DMS 273 (cell line): Measurements from ENCODE around the gene MRPL36.
A peak's percentile ranks its signal among the peaks of the same experiment; 100 is the strongest.

Experiments
- DNase-seq: peaks from one replicate; lab custom pipeline; 2025; ENCODE audit not compliant: unreplicated experiment; lab: John Stamatoyannopoulos, UW

The MRPL36 gene

DNA sequence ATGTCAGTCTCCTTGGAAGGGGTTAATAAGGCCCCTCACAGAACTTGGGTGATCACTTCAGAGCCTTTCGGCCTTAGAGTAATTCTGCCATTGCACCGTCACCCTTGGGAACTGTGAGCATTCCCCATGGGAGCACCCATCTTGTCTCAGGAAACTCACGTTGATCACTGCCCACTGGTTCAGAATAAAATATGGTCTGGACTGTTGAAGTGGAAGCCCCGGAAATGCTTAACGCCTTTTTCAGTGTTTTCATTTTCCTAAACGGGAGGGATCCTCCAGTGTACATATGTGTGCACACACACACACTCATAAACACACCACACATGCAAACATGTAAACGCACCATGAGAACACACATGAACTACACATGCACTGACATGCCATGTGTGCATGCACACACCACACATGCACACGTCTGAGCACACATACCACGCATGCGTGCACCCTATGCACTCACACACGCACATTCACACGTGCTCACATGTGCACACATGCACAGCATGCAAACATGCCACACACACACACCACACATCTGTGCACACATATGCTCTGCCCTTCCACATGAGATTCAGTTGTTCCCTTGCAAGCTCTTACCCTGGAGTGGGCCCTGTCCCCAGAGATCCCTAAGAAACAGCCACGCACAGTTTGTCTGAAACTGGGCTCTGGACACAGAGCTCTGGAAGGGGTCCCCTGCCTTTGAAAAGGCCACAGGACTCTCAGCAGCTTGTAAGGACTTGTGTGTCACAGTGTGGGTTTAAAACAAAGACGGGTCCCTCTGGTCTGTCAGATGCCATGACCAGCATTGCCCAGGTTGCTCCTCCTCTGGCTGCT is 17.0 kb downstream of the MRPL36 start:
- no peak for DNase-seq

DNA sequence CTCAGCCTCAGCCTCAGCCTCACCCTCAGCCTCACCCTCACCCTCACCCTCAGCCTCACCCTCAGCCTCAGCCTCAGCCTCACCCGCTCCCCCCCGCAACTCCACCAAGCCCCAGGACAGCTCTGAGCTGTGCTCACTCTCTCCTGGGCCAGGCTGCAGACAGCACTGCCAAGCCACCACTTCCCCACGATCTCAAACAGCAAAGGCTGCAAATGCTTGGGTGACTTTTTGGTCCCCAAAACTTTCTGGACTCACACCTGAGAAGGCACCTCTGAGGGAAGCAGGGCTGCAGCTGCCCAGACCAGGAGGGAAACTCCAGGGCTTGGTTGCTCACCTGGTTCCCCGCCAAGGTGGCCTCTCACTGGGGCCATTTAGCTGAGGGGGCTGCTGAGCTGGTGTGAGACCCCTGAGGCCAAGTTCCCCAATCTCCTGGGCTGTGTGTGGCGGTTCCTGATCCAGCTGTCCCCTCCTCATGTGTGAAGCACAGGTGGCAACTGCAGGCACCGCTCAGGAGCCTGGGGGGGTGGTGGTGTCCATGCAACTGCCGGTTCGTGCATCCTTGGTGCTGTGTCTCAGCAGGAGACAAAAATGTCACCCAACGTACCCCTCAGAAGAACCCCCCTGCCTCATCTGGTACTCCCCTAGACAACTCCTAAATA is 17.8 kb downstream of the MRPL36 start:
- no peak for DNase-seq

DNA sequence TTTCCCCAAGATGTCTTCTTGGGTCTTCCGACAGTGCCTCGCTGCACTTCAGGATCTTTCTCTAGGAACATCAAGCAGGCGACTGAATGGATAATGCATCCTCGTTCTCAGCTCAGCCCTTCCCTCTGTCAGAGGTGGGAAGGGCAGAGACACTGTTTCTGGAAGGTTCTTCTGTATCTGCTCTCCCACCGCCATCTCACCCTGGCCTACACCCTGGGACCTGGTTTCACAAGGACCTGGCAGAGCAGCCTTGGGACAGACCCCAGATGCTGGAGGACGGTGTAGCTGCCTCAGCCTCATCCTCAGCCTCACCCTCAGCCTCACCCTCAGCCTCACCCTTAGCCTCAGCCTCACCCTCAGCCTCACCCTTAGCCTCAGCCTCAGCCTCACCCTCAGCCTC is 18.5 kb downstream of the MRPL36 start:
- no peak for DNase-seq

DNA sequence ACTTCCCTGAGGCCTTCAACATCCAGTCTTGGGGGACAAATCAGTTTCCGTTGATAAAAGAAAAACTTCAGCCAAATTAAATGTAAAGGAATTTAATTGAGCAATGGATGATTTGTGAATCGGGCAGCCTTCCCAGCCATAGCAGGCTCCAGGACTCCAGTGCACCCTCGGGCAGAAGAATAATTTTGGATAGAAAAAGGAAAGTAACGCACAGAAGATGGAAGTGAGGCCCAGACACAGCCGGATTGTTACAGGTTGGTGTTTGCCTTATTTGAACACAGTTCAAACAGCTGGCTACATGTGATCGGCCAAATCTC is 19.1 kb downstream of the MRPL36 start:
- DNase-seq, result no peak

DNA sequence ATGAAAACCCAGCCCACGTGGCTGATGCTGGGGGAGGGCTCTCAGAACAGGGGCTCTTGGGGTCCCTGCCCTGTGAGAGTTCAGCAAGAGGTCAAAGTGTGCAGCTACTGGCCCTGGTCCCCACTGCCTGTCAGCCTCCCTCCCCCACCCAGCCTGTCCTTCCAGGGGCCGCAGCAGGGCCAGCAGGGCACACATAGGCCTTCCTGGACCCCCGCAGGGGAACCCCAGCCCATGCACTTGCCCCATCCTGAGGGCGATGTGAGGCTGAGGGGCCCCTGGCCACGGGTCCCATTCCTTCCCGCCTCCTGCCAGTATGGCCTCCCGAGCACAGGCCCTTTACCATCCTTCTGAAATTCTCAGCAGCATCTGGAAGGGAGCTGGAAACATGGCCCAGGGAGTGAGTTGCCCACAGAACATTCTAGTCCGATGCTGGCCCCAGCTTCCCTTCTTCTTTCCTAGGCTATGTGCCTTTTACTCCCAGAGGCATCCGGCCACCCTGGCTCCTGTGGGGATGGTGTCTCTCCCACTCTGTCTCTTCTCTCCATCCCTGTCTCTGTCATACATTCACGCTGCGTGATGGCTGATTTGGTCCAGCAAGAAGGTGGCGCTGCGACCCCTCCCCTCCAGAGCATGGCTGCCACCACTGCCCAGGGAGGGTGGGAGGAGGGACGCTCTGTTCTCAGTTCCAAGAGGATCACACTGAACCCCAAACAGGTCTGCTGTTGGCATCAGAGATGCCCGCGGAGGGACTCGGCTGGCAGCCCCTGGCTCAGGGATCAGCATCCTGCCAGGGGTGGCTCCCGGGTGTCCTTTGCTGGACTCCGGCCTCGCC is 19.6 kb downstream of the MRPL36 start:
- no peak for DNase-seq

- DNase-seq, result no peak
Measured at GRCh38 chr5:1779021-1779680, 20.5 kb downstream of the MRPL36 start.

DNA sequence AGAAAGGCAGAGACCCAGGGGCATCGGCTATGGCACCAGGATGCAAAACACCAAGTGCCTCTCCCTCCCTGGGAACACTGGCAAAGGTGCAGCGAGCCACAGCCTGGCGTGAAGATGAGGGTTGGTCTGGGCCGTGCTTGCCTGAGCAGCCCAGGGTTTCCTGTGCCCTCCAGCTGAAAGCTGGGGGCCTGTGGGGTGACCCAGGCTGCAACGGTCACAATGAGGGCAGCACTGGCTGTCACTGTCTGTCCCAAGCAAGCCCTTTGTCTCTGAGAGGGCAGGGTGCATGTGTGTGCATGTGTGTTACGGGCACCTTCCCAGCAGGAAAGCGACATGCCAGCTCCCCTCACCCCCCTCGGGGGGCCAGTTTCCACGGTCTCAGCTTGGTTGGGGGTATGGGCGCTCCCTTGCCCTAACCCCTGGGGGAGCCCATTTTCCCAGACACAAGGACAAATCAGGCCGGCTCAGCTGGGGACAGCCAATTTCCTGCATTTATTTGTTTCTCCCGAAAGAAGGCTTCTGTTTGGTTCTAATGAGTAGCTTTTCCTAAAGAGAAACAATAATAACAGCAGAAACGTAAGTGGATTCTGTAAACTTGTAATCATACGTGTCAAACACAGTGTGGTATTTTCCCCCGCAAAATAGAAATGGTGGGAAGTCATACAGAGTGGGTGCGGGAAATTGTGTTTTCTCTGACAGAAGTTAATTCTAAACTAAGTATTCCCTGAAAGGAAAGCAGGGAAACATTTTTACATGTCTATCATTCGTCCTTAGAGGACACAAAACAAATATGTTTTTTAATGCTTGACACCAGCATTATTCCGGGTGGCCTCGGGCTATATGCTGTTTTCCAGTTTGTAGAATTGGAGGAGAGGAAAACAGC is 21.3 kb downstream of the MRPL36 start:
- DNase-seq, result no peak

- DNase-seq, result no peak
Measured at GRCh38 chr5:1777281-1778137, 22.1 kb downstream of the MRPL36 start.

DNA sequence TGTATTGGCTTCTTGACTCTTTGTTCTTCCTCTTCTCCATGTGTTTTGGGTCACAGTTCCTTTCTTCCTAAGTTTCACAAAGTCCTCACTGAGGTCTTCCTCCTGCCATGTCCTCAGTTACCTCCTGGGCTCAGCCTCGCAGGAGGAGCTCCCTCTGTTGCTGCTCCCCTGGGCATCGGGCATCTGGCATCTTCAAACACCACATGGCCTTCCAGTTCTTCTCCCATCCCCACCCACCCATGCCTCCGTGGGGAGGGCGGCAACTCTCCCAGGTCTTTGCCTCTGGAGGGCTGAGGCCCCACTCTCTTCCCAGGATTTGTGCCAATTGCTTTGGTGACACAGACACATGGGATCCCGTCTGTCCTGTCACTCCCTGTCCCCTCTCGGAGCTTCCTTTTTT is 22.8 kb downstream of the MRPL36 start:
- no peak for DNase-seq

DNA sequence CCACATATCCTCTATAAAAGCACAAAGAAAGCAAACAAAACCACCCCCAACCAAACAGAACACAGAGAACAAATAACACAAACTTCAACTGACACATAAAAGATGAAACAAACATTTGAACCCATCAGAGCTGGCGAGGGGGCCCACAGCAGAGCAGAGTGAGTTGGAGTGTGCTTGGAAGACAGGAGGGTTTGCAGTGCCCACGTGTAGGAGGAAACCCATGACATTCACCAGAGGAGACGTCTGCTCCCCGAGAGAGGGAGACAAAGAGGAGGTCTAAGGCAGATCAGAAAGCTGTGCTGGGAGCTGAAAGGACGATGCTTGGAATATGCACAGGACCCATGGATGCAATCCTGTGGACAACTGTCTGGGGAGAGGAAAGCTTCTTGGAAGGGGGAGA is 27.0 kb downstream of the MRPL36 start:
- peak; percentile 54 for DNase-seq

DNA sequence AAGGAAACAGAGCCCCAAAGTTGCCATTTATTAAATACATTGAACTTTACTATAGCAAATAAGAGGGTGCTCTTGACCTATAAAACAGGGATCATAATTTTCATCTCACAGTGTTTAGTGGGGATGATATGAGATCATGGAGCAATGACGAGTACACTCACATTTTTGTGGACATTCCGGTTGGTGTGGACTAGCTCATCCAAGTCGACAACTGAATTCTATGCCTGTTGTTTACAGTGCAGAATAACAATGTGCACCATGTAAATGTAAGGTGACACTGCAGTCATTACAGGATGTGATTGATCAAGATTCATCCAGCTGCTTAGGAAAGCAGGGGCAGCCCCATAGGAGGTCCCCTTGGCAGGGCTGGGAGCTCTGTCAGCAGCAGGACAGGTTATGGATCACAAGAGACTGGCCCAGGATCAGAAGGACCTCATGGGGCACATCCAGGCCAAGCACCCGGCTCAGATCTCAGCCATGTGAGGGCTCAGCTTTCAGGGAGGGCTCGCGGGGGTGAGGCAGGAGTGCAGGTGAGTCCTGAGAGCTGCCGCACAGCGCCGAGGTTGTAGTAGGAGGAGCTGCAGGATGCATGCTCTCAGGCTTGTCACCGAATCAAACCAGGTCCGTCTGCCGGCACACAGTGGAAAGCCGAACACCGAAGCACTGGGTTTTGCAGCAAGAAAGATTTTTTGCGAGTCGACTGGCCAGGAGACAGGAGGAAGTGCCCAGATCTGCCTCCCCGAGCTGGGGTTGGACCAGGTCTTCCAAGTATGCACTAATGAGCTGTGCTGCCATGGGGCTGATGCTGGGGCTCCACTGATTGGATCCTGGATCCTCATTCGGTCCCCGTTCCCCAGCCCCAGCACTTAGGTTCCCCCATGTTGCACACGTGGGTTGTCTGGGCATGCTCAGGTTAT is 28.2 kb downstream of the MRPL36 start:
- DNase-seq, result no peak

DNA sequence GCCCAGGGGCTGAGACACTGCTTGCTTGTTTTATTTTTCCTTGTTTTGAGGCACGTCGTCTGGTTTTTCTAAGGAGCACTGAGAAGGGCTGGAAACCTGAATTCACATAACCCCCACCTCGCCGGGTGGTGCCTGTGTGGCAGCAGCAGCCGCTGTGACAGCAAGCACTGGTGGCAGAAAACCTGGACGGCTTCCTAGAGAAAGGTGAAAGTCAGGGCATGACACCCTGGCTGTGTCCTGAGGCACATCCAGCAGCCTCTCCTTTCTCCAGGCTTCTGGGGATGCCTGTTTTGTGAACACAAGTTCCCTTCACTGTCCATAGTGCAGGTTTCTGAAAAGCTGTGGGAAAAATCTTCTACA is 29.2 kb downstream of the MRPL36 start:
- DNase-seq, result no peak

DNA sequence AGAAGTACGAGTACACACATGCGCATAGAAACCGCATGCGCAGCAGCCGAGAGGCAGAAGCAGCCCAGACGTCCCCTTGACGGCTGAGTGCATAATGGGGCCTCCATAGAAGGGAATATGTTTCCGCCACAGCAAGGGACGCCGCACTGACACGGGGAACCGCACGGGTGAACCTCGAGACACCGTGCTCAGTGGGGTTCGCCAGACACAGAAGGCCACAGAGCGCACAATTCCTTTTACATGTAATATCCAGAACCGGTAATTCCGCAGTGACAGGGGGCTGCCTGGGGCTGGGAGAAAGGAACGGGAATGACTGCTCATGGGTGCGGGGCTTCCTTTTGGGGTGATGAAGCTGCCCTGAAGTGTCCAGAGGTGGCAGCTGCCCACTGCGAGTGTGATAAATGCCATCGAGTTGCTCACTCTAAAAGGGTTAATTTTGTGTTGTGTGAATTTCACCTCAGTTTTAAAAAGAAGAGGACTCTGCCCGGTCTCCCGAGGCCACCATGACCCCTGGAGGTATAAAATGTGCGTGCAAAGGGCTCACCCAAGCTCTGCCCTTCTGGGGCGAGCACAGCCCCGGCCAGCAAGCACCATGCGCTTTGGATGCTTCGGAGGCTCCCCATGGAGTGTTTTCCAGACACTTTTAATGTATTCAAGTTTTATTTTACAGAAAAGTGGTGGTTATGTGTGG is 29.7 kb downstream of the MRPL36 start:
- DNase-seq, result no peak

GRCh38 chr5:1769017-1769640 is 30.5 kb downstream of the MRPL36 start:
- DNase-seq, result no peak

GRCh38 chr5:1768283-1769000 is 31.2 kb downstream of the MRPL36 start:
- DNase-seq, result no peak

DNA sequence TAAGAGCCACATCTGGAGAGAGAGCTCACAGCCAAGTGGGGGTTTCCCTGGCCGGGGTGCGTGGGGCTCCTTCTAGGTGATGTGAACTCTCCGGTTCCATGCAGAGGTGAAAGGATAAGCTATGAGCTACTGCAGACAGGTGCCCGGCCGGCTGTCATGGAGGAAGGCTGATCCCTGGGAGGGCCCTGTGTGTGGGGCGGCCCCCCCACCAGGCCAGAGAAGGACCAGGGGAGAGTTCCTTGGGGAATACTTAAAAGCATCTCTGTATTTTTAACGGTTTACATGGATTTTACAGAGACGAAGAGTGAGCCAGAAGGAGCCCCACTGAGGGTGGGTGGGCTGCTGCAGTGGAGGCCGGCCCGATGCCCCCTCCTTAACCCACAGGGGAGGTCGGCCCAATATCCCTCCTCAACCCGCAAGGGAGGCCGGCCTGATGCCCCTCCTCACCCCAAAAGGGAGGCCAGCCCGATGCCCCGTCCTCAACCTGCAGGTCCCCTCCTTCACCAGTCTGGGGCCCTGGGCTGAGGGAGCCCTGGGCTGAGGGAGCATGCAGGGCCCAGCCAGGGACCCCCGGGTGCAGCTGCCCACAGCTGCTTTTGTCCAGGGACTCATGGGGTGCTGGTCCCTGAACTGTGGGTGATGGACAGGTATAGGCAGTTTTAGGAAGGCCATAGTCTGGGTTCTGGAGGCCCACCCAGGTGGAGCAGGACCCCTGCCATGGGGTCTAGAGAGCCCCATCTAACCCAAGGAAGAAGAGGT is 31.9 kb downstream of the MRPL36 start:
- DNase-seq, result no peak
